ENCODE measurements around the gene DDRGK1. TPM values are rescaled to one million over a fixed set of nuclear protein-coding genes. Genes with fewer than 3 reads are reported as not detected.

Gene DDRGK1
- total RNA-seq, 1 experiment from 2014 or later, result 65.5 TPM

GRCh38 chr20:3195590-3196237, 8.8 kb downstream of the DDRGK1 start:
- BruUV-seq (replicated peaks), result no TSS peak
- in situ Hi-C loops (cut with HindIII; ENCODE audit: low pct_unique_long_range_greater_than_20kb, low sequenced_read_pairs), result no loop called here
- intact Hi-C loops (cut with micrococcal nuclease; ENCODE audit: unreplicated experiment), result no loop called here
- Histone ChIP-seq H3K9me3 (ENCODE audit: control insufficient read depth, insufficient read depth, low read depth, low read length) (no peaks in the 10 kb centered on the region), H3K36me3 (ENCODE audit: control insufficient read depth, insufficient read depth, low read length) (peaks cover 2% of the 10 kb centered on the region; the same call in 1 of the 2 replicates), H3K4me1 (ENCODE audit: control insufficient read depth, insufficient read depth, low read length) (no peaks in the 10 kb centered on the region), H3K27ac (ENCODE audit: low read length) (no peak overlapping the region), H3K4me3 (ENCODE audit: low read depth in 2 of 2, low read length in 2 of 2) (no peak overlapping the region), H3K27me3 (ENCODE audit: control insufficient read depth, insufficient read depth, low read length) (no peaks in the 10 kb centered on the region)
- ChIA-PET CTCF (no interaction called here), POLR2A (no interaction called here)
- ATAC-seq (no peak), DNase-seq (ENCODE audit: low read depth, low spot score) (no peak)
- TF ChIP-seq POLR2AphosphoS5 (IDR thresholded peaks at IDR 0.05; ENCODE audit: low read depth, low read length), result no peak
- TF ChIP-seq, protein P1, sequence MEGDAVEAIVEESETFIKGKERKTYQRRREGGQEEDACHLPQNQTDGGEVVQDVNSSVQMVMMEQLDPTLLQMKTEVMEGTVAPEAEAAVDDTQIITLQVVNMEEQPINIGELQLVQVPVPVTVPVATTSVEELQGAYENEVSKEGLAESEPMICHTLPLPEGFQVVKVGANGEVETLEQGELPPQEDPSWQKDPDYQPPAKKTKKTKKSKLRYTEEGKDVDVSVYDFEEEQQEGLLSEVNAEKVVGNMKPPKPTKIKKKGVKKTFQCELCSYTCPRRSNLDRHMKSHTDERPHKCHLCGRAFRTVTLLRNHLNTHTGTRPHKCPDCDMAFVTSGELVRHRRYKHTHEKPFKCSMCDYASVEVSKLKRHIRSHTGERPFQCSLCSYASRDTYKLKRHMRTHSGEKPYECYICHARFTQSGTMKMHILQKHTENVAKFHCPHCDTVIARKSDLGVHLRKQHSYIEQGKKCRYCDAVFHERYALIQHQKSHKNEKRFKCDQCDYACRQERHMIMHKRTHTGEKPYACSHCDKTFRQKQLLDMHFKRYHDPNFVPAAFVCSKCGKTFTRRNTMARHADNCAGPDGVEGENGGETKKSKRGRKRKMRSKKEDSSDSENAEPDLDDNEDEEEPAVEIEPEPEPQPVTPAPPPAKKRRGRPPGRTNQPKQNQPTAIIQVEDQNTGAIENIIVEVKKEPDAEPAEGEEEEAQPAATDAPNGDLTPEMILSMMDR (IDR thresholded peaks at IDR 0.05), result no peak
- TF ChIP-seq, protein P2, sequence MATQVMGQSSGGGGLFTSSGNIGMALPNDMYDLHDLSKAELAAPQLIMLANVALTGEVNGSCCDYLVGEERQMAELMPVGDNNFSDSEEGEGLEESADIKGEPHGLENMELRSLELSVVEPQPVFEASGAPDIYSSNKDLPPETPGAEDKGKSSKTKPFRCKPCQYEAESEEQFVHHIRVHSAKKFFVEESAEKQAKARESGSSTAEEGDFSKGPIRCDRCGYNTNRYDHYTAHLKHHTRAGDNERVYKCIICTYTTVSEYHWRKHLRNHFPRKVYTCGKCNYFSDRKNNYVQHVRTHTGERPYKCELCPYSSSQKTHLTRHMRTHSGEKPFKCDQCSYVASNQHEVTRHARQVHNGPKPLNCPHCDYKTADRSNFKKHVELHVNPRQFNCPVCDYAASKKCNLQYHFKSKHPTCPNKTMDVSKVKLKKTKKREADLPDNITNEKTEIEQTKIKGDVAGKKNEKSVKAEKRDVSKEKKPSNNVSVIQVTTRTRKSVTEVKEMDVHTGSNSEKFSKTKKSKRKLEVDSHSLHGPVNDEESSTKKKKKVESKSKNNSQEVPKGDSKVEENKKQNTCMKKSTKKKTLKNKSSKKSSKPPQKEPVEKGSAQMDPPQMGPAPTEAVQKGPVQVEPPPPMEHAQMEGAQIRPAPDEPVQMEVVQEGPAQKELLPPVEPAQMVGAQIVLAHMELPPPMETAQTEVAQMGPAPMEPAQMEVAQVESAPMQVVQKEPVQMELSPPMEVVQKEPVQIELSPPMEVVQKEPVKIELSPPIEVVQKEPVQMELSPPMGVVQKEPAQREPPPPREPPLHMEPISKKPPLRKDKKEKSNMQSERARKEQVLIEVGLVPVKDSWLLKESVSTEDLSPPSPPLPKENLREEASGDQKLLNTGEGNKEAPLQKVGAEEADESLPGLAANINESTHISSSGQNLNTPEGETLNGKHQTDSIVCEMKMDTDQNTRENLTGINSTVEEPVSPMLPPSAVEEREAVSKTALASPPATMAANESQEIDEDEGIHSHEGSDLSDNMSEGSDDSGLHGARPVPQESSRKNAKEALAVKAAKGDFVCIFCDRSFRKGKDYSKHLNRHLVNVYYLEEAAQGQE (IDR thresholded peaks at IDR 0.05; ENCODE audit: insufficient read depth in 1 of 2, low read depth in 2 of 2, low read length in 1 of 2), result no peak
- TF ChIP-seq SIN3A (IDR thresholded peaks at IDR 0.05; ENCODE audit: borderline replicate concordance, insufficient read depth, low read depth, low read length), result no peak
- TF ChIP-seq TCF7L2 (IDR thresholded peaks at IDR 0.05; ENCODE audit: low read depth, low read length), result no peak

DNA sequence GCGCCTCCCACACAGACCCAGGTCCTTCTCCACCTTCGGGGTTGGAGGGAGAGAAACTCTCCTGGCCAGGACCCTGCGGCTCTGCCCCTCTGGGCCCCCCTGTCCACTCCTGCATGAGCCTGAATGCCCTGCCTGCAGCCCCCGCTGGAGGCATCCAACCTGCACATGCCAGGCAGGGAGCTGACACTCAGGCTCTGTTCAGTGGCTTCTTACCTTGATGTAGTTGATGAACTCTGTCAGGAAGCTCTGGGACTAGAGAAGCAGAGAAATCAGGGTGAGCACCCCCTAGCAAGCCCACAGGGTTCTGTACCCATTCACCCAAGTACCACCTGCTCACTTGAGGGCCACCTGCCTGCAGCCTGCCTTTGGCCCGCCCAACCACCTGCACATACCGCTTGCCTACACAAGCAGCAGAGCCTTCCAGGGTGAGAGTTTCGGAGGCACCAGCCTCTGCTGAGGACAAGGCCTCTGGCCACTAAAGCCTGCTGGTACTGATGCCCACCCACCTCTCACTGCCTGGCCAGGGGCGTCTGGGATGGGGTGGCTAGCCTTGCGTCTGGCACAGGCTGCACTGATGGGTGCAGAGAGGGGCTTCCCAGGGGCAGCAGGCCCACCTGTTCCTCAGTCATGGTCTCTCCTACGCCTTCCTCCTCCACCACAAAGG, 9.7 kb downstream of the DDRGK1 start:
- Histone ChIP-seq H3K9me3 (ENCODE audit: control insufficient read depth, insufficient read depth, low read depth, low read length) (no peaks in the 10 kb centered on the region), H3K4me3 (ENCODE audit: low read depth in 2 of 2, low read length in 2 of 2) (no peak overlapping the region), H3K27ac (ENCODE audit: low read length) (no peak overlapping the region), H3K36me3 (ENCODE audit: control insufficient read depth, insufficient read depth, low read length) (peaks cover 2% of the 10 kb centered on the region; the same call in 1 of the 2 replicates), H3K27me3 (ENCODE audit: control insufficient read depth, insufficient read depth, low read length) (no peaks in the 10 kb centered on the region), H3K4me1 (ENCODE audit: control insufficient read depth, insufficient read depth, low read length) (no peaks in the 10 kb centered on the region)
- intact Hi-C loops (cut with micrococcal nuclease; ENCODE audit: unreplicated experiment) (no loop called here), in situ Hi-C loops (cut with HindIII; ENCODE audit: low pct_unique_long_range_greater_than_20kb, low sequenced_read_pairs) (no loop called here)
- DNase-seq (ENCODE audit: low read depth, low spot score), result no peak
- POLR2A ChIA-PET, result no interaction called here
- CTCF ChIA-PET, result no interaction called here
- TF ChIP-seq, protein P1 (IDR thresholded peaks at IDR 0.05), result no peak
- TF ChIP-seq, protein P2 (IDR thresholded peaks at IDR 0.05; ENCODE audit: insufficient read depth in 1 of 2, low read depth in 2 of 2, low read length in 1 of 2), result no peak
- TF ChIP-seq POLR2AphosphoS5 (IDR thresholded peaks at IDR 0.05; ENCODE audit: low read depth, low read length), result no peak
- no peak for TF ChIP-seq SIN3A (IDR thresholded peaks at IDR 0.05; ENCODE audit: borderline replicate concordance, insufficient read depth, low read depth, low read length)
- TF ChIP-seq TCF7L2 (IDR thresholded peaks at IDR 0.05; ENCODE audit: low read depth, low read length), result no peak
- no peak; the same call in 1 of the 2 replicates for ATAC-seq
- no TSS peak for BruUV-seq (replicated peaks)
